Activated CD4-positive, alpha-beta T cell treated with anti-CD3 and anti-CD28 coated beads for 36 hours (primary cell): Measurements from ENCODE around the gene CPNE7. TPM values are rescaled to one million over a fixed set of nuclear protein-coding genes. Genes with fewer than 3 reads are reported as not detected.

ENCODE experiments used
- ATAC-seq: fragments of 200-7000 bp; cut with Tn5 transposase; one replicate; pipeline ENCODE4 v1.10.0; 2021; ENCODE audit warnings: mild to moderate bottlenecking, moderate library complexity
- CTCF ChIA-PET: fragments of 350-600 bp; sonication (Branson Sonifier 250); formaldehyde crosslinking; loops from one replicate; lab custom pipeline; 2021; ENCODE audit warnings: antibody characterized with exemption; lab: Charles Lee
- POLR2A ChIA-PET: fragments of 350-600 bp; sonication (Branson Sonifier 250); formaldehyde crosslinking; loops from one replicate; lab custom pipeline; 2021; ENCODE audit warnings: antibody characterized with exemption, inconsistent platforms; lab: Charles Lee
- DNase-seq: peaks from one replicate; pipeline ENCODE4 v3.0.0-alpha.2; 2020
- H3K27ac Mint-ChIP-seq: one replicate; pipeline ENCODE4 v1.8.0; 2021; ENCODE audit warnings: mixed read lengths
- H3K27me3 Mint-ChIP-seq: one replicate; pipeline ENCODE4 v1.8.0; 2021; ENCODE audit warnings: mixed read lengths
- H3K36me3 Mint-ChIP-seq: one replicate; pipeline ENCODE4 v1.8.0; 2021; ENCODE audit warnings: low read depth, mixed read lengths
- H3K4me1 Mint-ChIP-seq: one replicate; pipeline ENCODE4 v1.8.0; 2021; ENCODE audit warnings: mixed read lengths
- H3K4me3 Mint-ChIP-seq: one replicate; pipeline ENCODE4 v1.8.0; 2021; ENCODE audit warnings: mild to moderate bottlenecking, moderate library complexity, mixed read lengths
- H3K9me3 Mint-ChIP-seq: one replicate; pipeline ENCODE4 v1.8.0; 2021; ENCODE audit warnings: low read depth, mixed read lengths
- intact Hi-C, 2 experiments: fragments of 100-400 bp; cut with DNase I in 1 of 2; cut with micrococcal nuclease in 1 of 2; formaldehyde crosslinking; loops; one replicate each; pipeline versions ENCODE4 v1.14.2 to v1.15.1; 2022 to 2024; cut with DNase I, micrococcal nuclease
- total RNA-seq, 2 experiments: library from RNA; stranded (reverse); gene quantifications; one replicate each; pipeline ENCODE4 v1.2.3, GENCODE V29; 2021

Gene CPNE7
- total RNA-seq, 2 experiments from 2014 or later = 17.3 to 18.7 TPM

DNA sequence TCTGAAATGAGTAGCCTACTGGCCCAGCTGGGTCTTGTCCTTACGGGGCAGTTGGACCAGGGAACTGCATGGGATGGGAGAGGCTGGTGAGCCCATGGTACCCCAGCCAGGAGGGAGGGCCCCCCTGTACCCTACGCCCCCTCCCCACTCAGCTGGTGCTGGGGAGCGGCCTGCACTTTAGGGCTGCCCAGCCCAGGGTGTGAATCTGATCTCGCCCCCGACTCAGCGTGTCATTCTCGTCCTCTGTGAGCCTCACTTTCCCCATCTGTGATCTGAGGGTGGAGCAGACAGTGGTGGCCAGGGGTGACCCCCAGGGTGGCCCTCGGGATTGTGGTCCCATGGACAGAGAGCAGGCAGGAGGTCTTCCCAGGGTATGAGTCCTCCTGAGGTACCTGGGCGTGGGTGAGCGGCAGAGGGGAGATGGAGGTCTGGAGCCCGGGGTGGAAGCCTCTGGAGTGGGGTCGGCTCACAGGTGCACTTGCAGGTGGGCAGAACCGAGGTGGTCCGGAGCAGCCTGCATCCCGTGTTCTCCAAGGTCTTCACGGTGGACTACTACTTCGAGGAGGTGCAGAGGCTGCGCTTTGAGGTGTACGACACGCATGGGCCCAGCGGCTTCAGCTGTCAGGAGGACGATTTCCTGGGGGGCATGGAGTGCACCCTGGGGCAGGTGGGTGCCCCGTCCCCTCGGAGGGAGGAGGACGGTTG is 1.6 kb downstream of the CPNE7 start:
- no peak for DNase-seq
- Mint-ChIP-seq H3K4me1 (peaks cover 6% of the 10 kb centered on the region), H3K4me3 (peak overlapping the region; percentile 38), H3K27ac (no peak overlapping the region), H3K27me3 (peaks cover 3% of the 10 kb centered on the region), H3K9me3 (no peaks in the 10 kb centered on the region), H3K36me3 (peaks cover 10% of the 10 kb centered on the region)
- intact Hi-C loops = loop anchor here in 1 of 2 experiments (5.0 kb wide), 1 partner anchor 330 kb away; no protein-coding TSS in a partner anchor
- no peak for ATAC-seq
- ChIA-PET CTCF (interaction anchor here (0.6 to 1.1 kb wide), 2 partner anchors 30 to 34 kb away, joined by 3 read pairs; no protein-coding TSS in a partner anchor), POLR2A (no interaction called here)

DNA sequence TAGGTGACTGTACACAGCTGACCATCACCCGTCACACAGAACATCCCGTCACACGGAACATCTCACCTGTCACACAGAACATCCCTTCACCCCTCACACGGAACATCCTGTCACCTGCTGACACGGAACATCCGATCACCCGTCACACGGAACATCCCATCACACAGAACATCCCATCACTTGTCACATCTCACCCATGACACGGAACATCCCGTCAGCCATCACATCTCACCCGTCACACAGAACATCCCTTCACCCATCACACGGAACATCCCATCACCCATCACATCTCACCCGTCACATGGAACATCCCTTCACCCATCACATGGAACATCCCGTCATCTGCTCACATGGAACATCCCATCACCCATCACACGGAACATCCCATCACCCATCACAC is 3.8 kb downstream of the CPNE7 start:
- H3K4me3 Mint-ChIP-seq = no peak overlapping the region
- DNase-seq = no peak
- no peak for ATAC-seq
- intact Hi-C loops = loop anchor here in 1 of 2 experiments (5.0 kb wide), 1 partner anchor 332 kb away; no protein-coding TSS in a partner anchor
- H3K36me3 Mint-ChIP-seq = peaks cover 10% of the 10 kb centered on the region
- no peak overlapping the region for H3K27ac Mint-ChIP-seq
- no peaks in the 10 kb centered on the region for H3K9me3 Mint-ChIP-seq
- H3K4me1 Mint-ChIP-seq = no peaks in the 10 kb centered on the region
- H3K27me3 Mint-ChIP-seq = no peaks in the 10 kb centered on the region
- CTCF ChIA-PET = no interaction called here
- POLR2A ChIA-PET = no interaction called here

DNA sequence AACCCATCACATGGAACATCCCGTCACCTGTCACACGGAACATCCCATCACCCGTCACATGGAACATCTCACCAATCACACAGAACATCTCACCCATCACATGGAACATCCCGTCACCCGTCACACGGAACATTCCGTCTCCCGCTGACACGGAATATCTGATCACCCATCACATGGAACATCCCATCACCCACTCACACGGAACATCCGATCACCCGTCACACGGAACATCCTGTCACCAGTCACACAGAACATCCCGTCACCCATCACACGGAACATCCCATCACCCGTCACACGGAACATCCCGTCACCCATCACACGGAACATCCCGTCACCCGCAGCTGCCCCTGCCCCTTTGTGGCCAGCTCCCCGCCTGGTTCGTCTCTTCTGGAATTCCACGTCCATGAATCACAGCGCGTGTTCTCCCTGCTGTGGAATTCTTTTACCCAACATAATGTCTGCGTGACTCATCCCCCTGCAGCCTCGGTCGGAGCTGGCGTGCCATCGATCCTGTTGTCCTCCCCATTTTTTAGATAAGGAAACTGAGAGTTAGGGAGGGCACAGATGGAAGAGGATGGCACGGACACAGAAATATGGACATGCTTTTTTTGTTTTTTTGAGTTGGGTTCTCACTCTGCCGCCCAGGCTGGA is 5.6 kb downstream of the CPNE7 start:
- peaks cover 10% of the 10 kb centered on the region for H3K36me3 Mint-ChIP-seq
- intact Hi-C loops = no loop called here
- H3K9me3 Mint-ChIP-seq = no peaks in the 10 kb centered on the region
- no peak overlapping the region for H3K27ac Mint-ChIP-seq
- DNase-seq = no peak
- ATAC-seq = no peak
- POLR2A ChIA-PET = no interaction called here
- no peak overlapping the region for H3K4me3 Mint-ChIP-seq
- H3K27me3 Mint-ChIP-seq = no peaks in the 10 kb centered on the region
- CTCF ChIA-PET = no interaction called here
- no peaks in the 10 kb centered on the region for H3K4me1 Mint-ChIP-seq

DNA sequence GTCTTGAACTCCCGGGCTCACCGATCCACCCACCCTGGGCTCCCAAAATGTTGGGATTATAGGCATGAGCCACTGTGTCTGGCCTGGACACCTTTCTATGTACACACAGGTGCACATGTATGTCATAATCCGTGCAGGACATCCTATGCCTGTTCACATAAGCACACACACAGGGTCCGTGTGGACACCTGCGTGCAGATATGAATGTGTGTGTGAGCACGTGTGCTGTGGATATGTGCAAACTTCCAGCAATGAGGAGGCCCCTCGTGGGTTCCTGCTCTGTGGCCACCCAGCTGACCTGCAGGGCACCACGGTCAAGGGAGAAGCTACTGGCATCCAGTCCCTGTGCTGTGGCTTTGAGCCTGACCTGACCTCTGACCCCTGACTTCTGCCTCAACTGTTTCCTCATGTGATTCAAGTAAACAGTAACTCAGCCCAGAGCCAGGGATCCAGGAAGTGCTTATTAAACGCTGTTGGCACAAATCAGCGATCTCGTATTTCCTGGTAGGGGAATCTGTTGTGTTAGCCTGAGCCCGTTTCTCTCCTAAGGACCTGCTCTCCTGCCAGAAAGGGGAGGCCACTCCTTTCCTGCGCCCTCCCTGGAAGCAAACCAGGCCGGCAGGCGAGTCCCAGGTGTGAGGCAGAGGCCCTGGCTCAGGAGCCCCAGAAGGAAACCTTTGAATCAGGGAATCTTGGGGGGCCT is 6.5 kb downstream of the CPNE7 start:
- ChIA-PET POLR2A (no interaction called here), CTCF (no interaction called here)
- Mint-ChIP-seq H3K4me1 (no peaks in the 10 kb centered on the region), H3K9me3 (no peaks in the 10 kb centered on the region), H3K4me3 (no peak overlapping the region), H3K36me3 (peaks cover 10% of the 10 kb centered on the region), H3K27ac (no peak overlapping the region), H3K27me3 (no peaks in the 10 kb centered on the region)
- intact Hi-C loops = no loop called here
- DNase-seq (no peak), ATAC-seq (no peak)

DNA sequence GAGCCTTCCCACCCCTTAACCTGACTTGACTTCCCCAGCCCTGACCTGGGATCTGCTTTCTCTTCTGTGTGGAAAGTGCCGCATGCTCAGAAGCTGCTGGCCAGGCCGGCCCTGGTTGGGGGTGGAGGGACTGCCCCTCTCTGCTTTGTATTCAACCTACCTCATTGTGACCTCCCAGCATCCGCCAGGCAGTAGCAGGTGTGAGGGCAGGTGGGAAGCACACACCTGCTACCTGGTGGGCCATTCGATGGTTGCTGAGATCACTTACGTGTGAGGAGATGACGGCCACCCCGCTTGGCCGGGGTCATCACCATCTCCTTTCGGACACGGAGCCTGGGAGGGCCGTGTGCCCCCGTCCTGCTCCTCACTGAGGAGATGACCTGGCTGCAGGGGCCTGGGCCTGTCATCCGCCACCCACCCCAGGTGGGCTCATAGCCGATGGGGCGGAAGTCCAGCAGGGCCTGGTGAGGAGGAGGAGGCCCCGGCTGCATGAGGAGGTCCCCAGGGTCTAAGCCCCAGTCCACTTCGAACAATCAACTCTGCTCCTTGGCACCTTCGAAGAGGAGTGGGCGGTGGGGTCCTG is 7.1 kb downstream of the CPNE7 start:
- H3K36me3 Mint-ChIP-seq = peaks cover 8% of the 10 kb centered on the region
- no peaks in the 10 kb centered on the region for H3K4me1 Mint-ChIP-seq
- ChIA-PET CTCF (no interaction called here), POLR2A (no interaction called here)
- no peak overlapping the region for H3K27ac Mint-ChIP-seq
- ATAC-seq (no peak), DNase-seq (no peak)
- intact Hi-C loops = no loop called here
- no peak overlapping the region for H3K4me3 Mint-ChIP-seq
- H3K27me3 Mint-ChIP-seq = no peaks in the 10 kb centered on the region
- H3K9me3 Mint-ChIP-seq = no peaks in the 10 kb centered on the region

DNA sequence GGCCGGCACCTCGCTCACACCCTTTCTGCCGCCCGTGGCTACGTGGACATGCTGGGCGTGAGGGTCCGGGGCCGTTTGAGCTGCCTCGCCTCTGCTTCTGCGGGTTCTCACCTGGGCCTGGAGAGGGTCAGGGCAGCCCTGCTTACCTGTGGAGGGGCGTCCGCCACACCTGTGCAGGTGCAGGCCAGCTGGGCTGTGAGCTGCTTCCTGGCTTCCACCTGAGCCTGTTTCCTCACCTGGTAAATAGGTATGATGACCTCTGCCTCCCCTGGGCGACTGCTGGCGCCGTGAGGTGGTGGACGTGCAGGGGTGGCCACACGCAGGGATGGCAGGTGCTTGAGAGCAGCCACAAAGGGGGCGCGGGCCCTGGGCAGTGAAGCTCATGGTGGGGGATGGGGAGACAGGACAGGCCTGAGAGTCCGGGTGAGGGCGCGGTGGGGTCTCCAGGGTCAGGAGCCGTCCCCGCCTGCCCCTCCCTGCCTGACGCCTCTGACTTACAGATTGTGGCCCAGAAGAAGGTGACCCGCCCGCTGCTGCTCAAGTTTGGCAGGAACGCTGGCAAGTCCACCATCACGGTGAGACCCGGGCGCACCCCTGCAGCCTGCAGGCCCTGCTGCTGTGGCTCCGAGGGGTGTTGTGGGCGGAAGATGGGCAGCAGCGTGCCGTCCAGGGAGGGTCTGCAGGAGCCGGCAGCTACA is 7.8 kb downstream of the CPNE7 start:
- CTCF ChIA-PET = interaction anchor here (0.6 kb wide), 1 partner anchor 337 kb away, joined by 3 read pairs; no protein-coding TSS in a partner anchor

DNA sequence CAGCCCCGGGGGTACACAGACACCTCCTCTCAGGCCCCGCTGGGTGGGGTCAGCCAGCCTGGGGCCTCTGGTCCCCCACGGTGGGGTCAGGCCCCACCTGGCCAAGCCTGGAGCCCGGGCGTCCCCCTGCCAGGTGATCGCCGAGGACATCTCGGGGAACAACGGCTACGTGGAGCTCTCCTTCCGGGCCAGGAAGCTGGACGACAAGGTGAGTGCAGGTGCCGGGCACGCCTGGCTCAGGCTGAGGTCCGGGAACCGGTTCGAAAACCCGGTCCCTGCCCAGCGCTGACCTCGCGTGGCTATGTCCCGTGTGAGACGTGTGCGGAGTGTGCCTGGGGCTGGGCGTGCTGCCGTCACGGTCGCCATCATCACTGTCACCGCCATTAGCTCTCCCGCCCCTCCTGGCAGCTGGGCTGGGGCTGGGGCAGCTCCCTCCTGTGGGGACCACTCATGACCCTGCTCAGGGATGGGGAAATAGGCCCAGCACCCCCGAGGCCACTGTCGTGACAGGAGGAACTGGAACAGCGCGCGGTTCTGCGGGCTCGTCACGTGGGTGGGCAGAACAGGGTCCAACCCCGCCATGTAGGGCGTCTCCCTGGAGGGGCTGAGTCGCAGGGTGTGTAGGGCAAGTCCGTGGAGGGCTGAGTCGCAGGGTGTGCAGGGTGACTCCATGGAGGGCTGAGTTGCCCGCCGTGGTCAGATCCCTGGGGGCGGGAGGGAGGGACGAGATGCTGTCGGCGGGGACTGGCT is 8.5 kb downstream of the CPNE7 start:
- no peak overlapping the region for H3K4me3 Mint-ChIP-seq
- ChIA-PET CTCF (interaction anchor here (0.6 kb wide), 1 partner anchor 336 kb away, joined by 3 read pairs; no protein-coding TSS in a partner anchor), POLR2A (no interaction called here)
- H3K27me3 Mint-ChIP-seq = no peaks in the 10 kb centered on the region
- H3K4me1 Mint-ChIP-seq = no peaks in the 10 kb centered on the region
- ATAC-seq = no peak
- intact Hi-C loops = no loop called here
- DNase-seq = no peak
- no peak overlapping the region for H3K27ac Mint-ChIP-seq
- H3K36me3 Mint-ChIP-seq = peaks cover 5% of the 10 kb centered on the region
- no peaks in the 10 kb centered on the region for H3K9me3 Mint-ChIP-seq

More for the DNA sequence above, 7.8 kb downstream of the CPNE7 start:
- Mint-ChIP-seq H3K9me3 (no peaks in the 10 kb centered on the region), H3K4me3 (no peak overlapping the region), H3K36me3 (peaks cover 6% of the 10 kb centered on the region), H3K4me1 (no peaks in the 10 kb centered on the region), H3K27ac (no peak overlapping the region), H3K27me3 (no peaks in the 10 kb centered on the region)
- no peak for ATAC-seq
- POLR2A ChIA-PET = no interaction called here
- intact Hi-C loops = no loop called here
- no peak for DNase-seq

DNA sequence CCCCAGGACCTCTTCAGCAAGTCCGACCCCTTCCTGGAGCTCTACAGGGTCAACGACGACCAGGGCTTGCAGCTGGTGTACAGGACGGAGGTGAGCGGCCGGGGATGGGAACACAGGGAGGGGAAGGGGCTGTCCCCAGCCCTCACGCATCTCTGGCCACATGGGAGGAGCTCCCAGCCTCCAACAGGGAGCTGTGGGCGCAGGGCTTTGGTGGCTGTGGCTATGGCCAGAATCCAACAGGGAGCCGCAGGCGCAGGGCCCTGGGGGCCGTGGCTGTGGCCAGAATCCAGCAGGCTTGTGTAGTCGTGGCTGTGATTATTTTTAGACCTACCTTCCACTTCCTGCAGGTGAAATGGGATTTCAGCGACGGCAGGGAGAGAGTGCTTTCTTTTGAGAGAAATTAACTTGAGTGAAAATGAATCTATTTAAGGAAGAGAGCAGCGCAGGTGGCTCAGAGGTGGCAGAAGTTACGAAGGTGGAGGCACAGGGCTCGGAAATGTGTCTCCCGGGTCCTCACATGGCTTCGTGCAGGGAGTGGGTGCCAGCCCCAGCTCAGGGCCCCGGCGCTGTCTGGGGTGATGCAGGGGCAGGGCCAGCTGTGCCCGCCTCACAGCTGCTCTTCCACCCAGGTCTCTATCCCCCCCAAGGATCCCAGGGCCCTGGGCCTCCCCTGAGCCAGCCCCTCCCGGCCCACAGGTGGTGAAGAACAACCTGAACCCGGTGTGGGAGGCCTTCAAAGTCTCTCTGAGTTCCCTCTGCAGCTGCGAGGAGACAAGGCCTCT is 9.4 kb downstream of the CPNE7 start:
- Mint-ChIP-seq H3K27me3 (no peaks in the 10 kb centered on the region), H3K9me3 (no peaks in the 10 kb centered on the region), H3K27ac (no peak overlapping the region), H3K4me1 (no peaks in the 10 kb centered on the region), H3K4me3 (no peak overlapping the region), H3K36me3 (peaks cover 5% of the 10 kb centered on the region)
- ChIA-PET CTCF (no interaction called here), POLR2A (no interaction called here)
- intact Hi-C loops = no loop called here
- ATAC-seq (no peak), DNase-seq (no peak)

DNA sequence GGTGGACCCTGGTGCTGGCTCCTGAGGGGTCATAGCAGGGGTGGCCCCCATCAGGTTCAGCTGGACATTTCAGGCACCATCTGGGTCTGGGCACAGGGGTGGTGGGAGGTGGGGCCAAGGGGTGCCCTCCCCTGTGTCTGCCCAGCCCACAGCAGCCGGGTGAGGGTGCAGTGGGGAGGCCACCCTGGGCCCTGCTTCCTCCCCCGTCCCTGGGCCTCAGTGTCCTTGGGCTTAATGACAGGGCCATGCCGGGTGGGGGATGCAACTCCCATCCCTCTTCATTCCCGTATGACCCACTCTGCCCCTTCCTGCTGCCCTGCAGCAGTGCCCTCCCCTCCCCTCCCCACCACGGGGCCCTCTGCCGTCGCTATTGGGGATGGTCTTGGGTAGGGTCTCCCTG is 10.7 kb downstream of the CPNE7 start:
- H3K27ac Mint-ChIP-seq = no peak overlapping the region
- H3K9me3 Mint-ChIP-seq = no peaks in the 10 kb centered on the region
- ChIA-PET CTCF (no interaction called here), POLR2A (no interaction called here)
- intact Hi-C loops = loop anchor here in 1 of 2 experiments (2.0 kb wide), 1 partner anchor 393 kb away; no protein-coding TSS in a partner anchor
- H3K27me3 Mint-ChIP-seq = no peaks in the 10 kb centered on the region
- H3K36me3 Mint-ChIP-seq = peaks cover 5% of the 10 kb centered on the region
- DNase-seq = no peak
- no peaks in the 10 kb centered on the region for H3K4me1 Mint-ChIP-seq
- no peak overlapping the region for H3K4me3 Mint-ChIP-seq
- ATAC-seq = no peak

DNA sequence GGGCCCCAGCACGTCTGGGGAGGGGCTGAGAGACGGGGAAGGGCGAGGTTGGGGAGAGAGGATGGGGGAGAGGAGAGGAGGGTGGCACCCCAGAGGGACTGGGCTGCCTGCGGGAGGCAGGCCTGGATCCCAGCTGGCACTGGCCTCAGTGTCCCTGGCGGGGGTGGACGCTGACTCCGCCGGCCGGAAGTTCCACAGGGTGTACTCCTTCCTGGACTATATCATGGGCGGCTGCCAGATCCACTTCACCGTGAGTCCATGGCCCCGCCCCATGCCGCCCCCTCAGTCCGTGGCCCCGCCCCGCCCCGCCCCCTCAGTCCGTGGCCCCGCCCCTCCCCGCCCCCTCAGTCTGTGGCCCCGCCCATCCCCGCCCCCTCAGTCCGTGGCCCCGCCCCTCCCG is 11.3 kb downstream of the CPNE7 start:
- Mint-ChIP-seq H3K4me3 (no peak overlapping the region), H3K9me3 (no peaks in the 10 kb centered on the region), H3K36me3 (peaks cover 3% of the 10 kb centered on the region), H3K27ac (no peak overlapping the region), H3K4me1 (no peaks in the 10 kb centered on the region), H3K27me3 (no peaks in the 10 kb centered on the region)
- intact Hi-C loops = loop anchor here in 1 of 2 experiments (1.0 to 2.0 kb wide), 2 partner anchors 340 to 394 kb away; no protein-coding TSS in a partner anchor
- CTCF ChIA-PET = no interaction called here
- DNase-seq (peak; percentile 60), ATAC-seq (peak; percentile 31)
- POLR2A ChIA-PET = no interaction called here
